PFSK-1 (cell line): ENCODE results near the gene SLC24A3.

ENCODE experiments used
- FOXP2 ChIP-seq: optimal IDR thresholded peaks from 2 replicates; pipeline ENCODE3; 2011; ENCODE audit warnings: borderline replicate concordance, control low read depth, inconsistent platforms; ENCODE audit not compliant: insufficient read depth; ENCODE audit errors: extremely low read length, extremely low read depth
- POLR2AphosphoS5 ChIP-seq: IDR thresholded peaks from 2 replicates; pipeline ENCODE4 v1.6.1; 2012; ENCODE audit warnings: low read depth, mild to moderate bottlenecking, control low read depth, low read length, moderate library complexity
- REST ChIP-seq, 2 experiments: IDR thresholded peaks; 2 replicates each; pipeline versions ENCODE4 v1.6.1 to v1.8.0; 2011 to 2012; ENCODE audit warnings: low read depth in 2 of 2, low read length in 2 of 2, control low read depth in 1 of 2, inconsistent platforms in 1 of 2, mild to moderate bottlenecking in 1 of 2, moderate library complexity in 1 of 2; ENCODE audit not compliant: insufficient read depth in 1 of 2
- SIN3A ChIP-seq: IDR thresholded peaks from 2 replicates; pipeline ENCODE4 v1.6.1; 2012; ENCODE audit warnings: mild to moderate bottlenecking, low read length, moderate library complexity, borderline replicate concordance; ENCODE audit not compliant: insufficient read depth
- TAF1 ChIP-seq: IDR thresholded peaks from 2 replicates; pipeline ENCODE4 v1.6.1; 2012; ENCODE audit warnings: low read length, control low read depth, borderline replicate concordance; ENCODE audit not compliant: insufficient read depth

- no peak for TF ChIP-seq POLR2AphosphoS5
- no peak for TF ChIP-seq TAF1
- TF ChIP-seq SIN3A: no peak
- TF ChIP-seq REST (IDR thresholded peaks at IDR 0.05; ENCODE audit: insufficient read depth in 1 of 2, low read depth in 2 of 2, low read length in 2 of 2): no peak
- no peak for TF ChIP-seq FOXP2
Measured at GRCh38 chr20:19301142-19301541, 88.7 kb downstream of the SLC24A3 start.
